HCT116 (cell line): ENCODE measurements around the gene C1QA. TPM values are rescaled to one million over a fixed set of nuclear protein-coding genes. Genes with fewer than 3 reads are reported as not detected.
A peak's percentile ranks its signal among the peaks of the same experiment; 100 is the strongest.
"Not testable (repeated sequence)": the region's sequence is repeated elsewhere in the genome, so short reads cannot be mapped to it uniquely, and the experiment has no call there.

Experiments
- ATAC-seq: fragments of 200-7000 bp; cut with Tn5 transposase; 2 replicates; pipeline ENCODE4 v1.9.1; 2020; ENCODE audit warnings: mild to moderate bottlenecking, moderate library complexity
- BruUV-seq: library from RNA; stranded (reverse); fragments of 400-500 nt; replicated peaks from 2 replicates; lab custom pipeline; 2021; lab: Mats Ljungman, UMichigan
- CTCF ChIA-PET: fragments of 300-600 bp; sonication (Branson Sonifier 250); formaldehyde crosslinking; loops from one replicate; lab custom pipeline; 2021; ENCODE audit warnings: antibody characterized with exemption; lab: Charles Lee
- POLR2A ChIA-PET: fragments of 300-600, 350-600 bp; sonication (Branson Sonifier 250); formaldehyde crosslinking; loops from one replicate; lab custom pipeline; 2021; ENCODE audit warnings: antibody characterized with exemption; lab: Charles Lee
- RAD21 ChIA-PET, 2 experiments: fragments of 300-600 bp; sonication (Branson Sonifier 250); formaldehyde crosslinking; loops; one replicate each; lab custom pipeline; 2023; ENCODE audit warnings: low total read pairs in 2 of 2; ENCODE audit not compliant: uncharacterized antibody in 2 of 2, unreplicated experiment in 2 of 2, low non-redundant PET in 1 of 2; lab: Charles Lee
- DNase-seq: peaks from one replicate; pipeline ENCODE4 v3.0.0-alpha.2; 2010; ENCODE audit warnings: low read depth, low spot score
- H2AFZ ChIP-seq: fragments of 200-600 bp; shearing (Covaris generic), sonication (generic); 2 replicates; pipeline ENCODE4 v1.6.1; 2017; ENCODE audit warnings: low read depth, mixed run types, mixed read lengths, antibody characterized with exemption, low read length; ENCODE audit not compliant: poor library complexity, severe bottlenecking
- H3K27ac ChIP-seq: 2 replicates; pipeline ENCODE4 v1.5.1; 2012; ENCODE audit warnings: low read depth, low read length
- H3K27me3 ChIP-seq: fragments of 200-600 bp; sonication (generic); 2 replicates; pipeline ENCODE4 v1.6.1; 2016; ENCODE audit warnings: mixed run types, low read length, mixed read lengths; ENCODE audit not compliant: insufficient read depth
- H3K36me3 ChIP-seq, 2 experiments: fragments of 200-500 bp in 1 of 2; fragments of 200-600 bp in 1 of 2; sonication (Bioruptor generic) in 1 of 2; sonication (generic) in 1 of 2; 2 replicates each; pipeline versions ENCODE4 v1.5.1 to v1.6.1; 2014 to 2016; ENCODE audit warnings: low read length in 2 of 2, inconsistent platforms in 1 of 2, mixed read lengths in 1 of 2, mixed run types in 1 of 2; ENCODE audit not compliant: insufficient read depth in 2 of 2, control insufficient read depth in 1 of 2
- H3K4me1 ChIP-seq, 2 experiments: fragments of 200-600 bp in 1 of 2; sonication (generic) in 1 of 2; 2 replicates each; pipeline versions ENCODE4 v1.5.1 to v1.6.1; 2012 to 2017; ENCODE audit warnings: low read length in 2 of 2, inconsistent platforms in 1 of 2, mild to moderate bottlenecking in 1 of 2, mixed read lengths in 1 of 2, mixed run types in 1 of 2, moderate library complexity in 1 of 2; ENCODE audit not compliant: insufficient read depth in 2 of 2, control insufficient read depth in 1 of 2
- H3K4me2 ChIP-seq: fragments of 200-600 bp; sonication (generic); 2 replicates; pipeline ENCODE4 v1.6.1; 2017; ENCODE audit warnings: mixed run types, low read length, mixed read lengths
- H3K4me3 ChIP-seq, 2 experiments: fragments of 200-600 bp in 1 of 2; sonication (generic) in 1 of 2; replicated peaks in 1 of 2; 2 replicates each; pipeline ENCODE4 v1.5.1; 2011 to 2016; ENCODE audit warnings: low read length in 2 of 2, control low read depth in 1 of 2, low read depth in 1 of 2, mild to moderate bottlenecking in 1 of 2, mixed read lengths in 1 of 2, mixed run types in 1 of 2
- H3K79me2 ChIP-seq: fragments of 200-600 bp; sonication (generic); 2 replicates; pipeline ENCODE4 v1.6.1; 2017; ENCODE audit warnings: mild to moderate bottlenecking, mixed run types, low read length, moderate library complexity, mixed read lengths; ENCODE audit not compliant: insufficient read depth
- H3K9ac ChIP-seq: fragments of 200-600 bp; sonication (generic); 2 replicates; pipeline ENCODE4 v1.6.1; 2016; ENCODE audit warnings: low read length, mixed read lengths
- H3K9me2 ChIP-seq: fragments of 200-600 bp; sonication (generic), shearing (Covaris generic); 2 replicates; pipeline ENCODE4 v1.6.1; 2017; ENCODE audit warnings: mixed run types, mild to moderate bottlenecking, moderate library complexity; ENCODE audit not compliant: insufficient read depth
- H3K9me3 ChIP-seq, 2 experiments: fragments of 200-500 bp in 1 of 2; fragments of 200-600 bp in 1 of 2; sonication (Bioruptor generic) in 1 of 2; sonication (generic) in 1 of 2; 2 replicates each; pipeline ENCODE4 v1.6.1; 2014 to 2017; ENCODE audit warnings: low read length in 2 of 2, mixed read lengths in 2 of 2, inconsistent platforms in 1 of 2, low read depth in 1 of 2, mild to moderate bottlenecking in 1 of 2, mixed run types in 1 of 2, moderate library complexity in 1 of 2; ENCODE audit not compliant: control insufficient read depth in 1 of 2, insufficient read depth in 1 of 2
- H4K20me1 ChIP-seq: fragments of 200-600 bp; sonication (generic), shearing (Covaris generic); 2 replicates; pipeline ENCODE4 v1.6.1; 2017; ENCODE audit warnings: mixed run types, mild to moderate bottlenecking, moderate library complexity; ENCODE audit not compliant: insufficient read depth
- ATF3 ChIP-seq: IDR thresholded peaks from 2 replicates; pipeline ENCODE4 v1.6.1; 2012
- CEBPB ChIP-seq: IDR thresholded peaks from 2 replicates; pipeline ENCODE4 v1.6.1; 2012; ENCODE audit warnings: low read depth
- EGR1 ChIP-seq: IDR thresholded peaks from 2 replicates; pipeline ENCODE4 v1.6.1; 2012; ENCODE audit warnings: low read depth
- FOSL1 ChIP-seq: IDR thresholded peaks from 2 replicates; pipeline ENCODE4 v1.6.1; 2012; ENCODE audit warnings: low read depth
- MAX ChIP-seq: IDR thresholded peaks from 2 replicates; pipeline ENCODE4 v1.6.1; 2012
- POLR2AphosphoS5 ChIP-seq: IDR thresholded peaks from 2 replicates; pipeline ENCODE4 v1.6.1; 2011; ENCODE audit warnings: mild to moderate bottlenecking, low read depth, low read length, moderate library complexity
- RAD21 ChIP-seq: IDR thresholded peaks from 2 replicates; pipeline ENCODE4 v1.6.1; 2012; ENCODE audit warnings: low read depth, mild to moderate bottlenecking
- SP1 ChIP-seq: IDR thresholded peaks from 2 replicates; pipeline ENCODE4 v1.6.1; 2012; ENCODE audit warnings: low read depth
- ZBTB33 ChIP-seq: IDR thresholded peaks from 2 replicates; pipeline ENCODE4 v1.6.1; 2011; ENCODE audit warnings: mild to moderate bottlenecking, low read length, moderate library complexity; ENCODE audit not compliant: insufficient replicate concordance; ENCODE audit errors: extremely low read depth
- ZNF274 ChIP-seq: fragments of 200-500 bp; sonication (Bioruptor generic); IDR thresholded peaks from 2 replicates; pipeline ENCODE4 v1.6.1; 2014; ENCODE audit warnings: mild to moderate bottlenecking, low read depth, low read length, inconsistent platforms
- intact Hi-C: fragments of 100-400 bp; cut with micrococcal nuclease; formaldehyde crosslinking; loops from 2 replicates; pipeline ENCODE4 v1.10.0; 2022
- total RNA-seq: library from RNA; stranded (reverse); gene quantifications from one replicate; pipeline ENCODE4 v1.2.1, GENCODE V29; 2021; ENCODE audit not compliant: unreplicated experiment

The C1QA gene
- total RNA-seq, 1 experiment from 2014 or later, result 0.91 TPM

- peaks cover 6% of the 10 kb centered on the region; the same call in 1 of the 2 replicates for H3K27me3 ChIP-seq
- no peak overlapping the region for H2AFZ ChIP-seq
- no TSS peak for BruUV-seq
- no peaks in the 10 kb centered on the region for H4K20me1 ChIP-seq
- H3K79me2 ChIP-seq, result no peaks in the 10 kb centered on the region
- peak; percentile 37 for ATAC-seq
- no peak overlapping the region for H3K27ac ChIP-seq
- no peak overlapping the region for H3K9ac ChIP-seq
- no peaks in the 10 kb centered on the region for H3K9me2 ChIP-seq
- intact Hi-C loops, result loop anchor here (1.0 to 2.0 kb wide), 5 partner anchors 30 to 290 kb away; no protein-coding TSS in a partner anchor
- no peaks in the 10 kb centered on the region for H3K4me1 ChIP-seq
- ChIA-PET POLR2A (interaction anchor here (0.8 kb wide), 1 partner anchor 188 kb away, joined by 3 read pairs; no protein-coding TSS in a partner anchor), CTCF (interaction anchor here (0.6 to 5.1 kb wide), 11 partner anchors 10 to 619 kb away, joined by 3 to 67 read pairs (median 5); no protein-coding TSS in a partner anchor), RAD21 (interaction anchor here (0.9 to 1.4 kb wide), 5 partner anchors 187 to 289 kb away, joined by 3 to 6 read pairs (median 5); no protein-coding TSS in a partner anchor)
- no peak overlapping the region for H3K4me3 ChIP-seq
- H3K9me3 ChIP-seq, result no peaks in the 10 kb centered on the region
- TF ChIP-seq ATF3 (no peak), FOSL1 (no peak), SP1 (no peak), ZBTB33 (no peak), RAD21 (no peak), EGR1 (no peak), MAX (no peak), POLR2AphosphoS5 (no peak), CEBPB (no peak), ZNF274 (no peak)
- H3K36me3 ChIP-seq, result no peaks in the 10 kb centered on the region
- DNase-seq, result no peak
- H3K4me2 ChIP-seq, result no peak overlapping the region; the same call in 1 of the 2 replicates
Observed at GRCh38 chr1:22674410-22674749, 38.0 kb downstream of the C1QA start.

GRCh38 chr1:22676151-22676550 lies 39.7 kb downstream of the C1QA start:
- BruUV-seq, H3K4me3 ChIP-seq, intact Hi-C loops, H3K4me1 ChIP-seq, RAD21 ChIA-PET, H3K27me3 ChIP-seq, H3K9ac ChIP-seq, POLR2A ChIA-PET, ATAC-seq, H3K9me3 ChIP-seq, H3K36me3 ChIP-seq, H3K79me2 ChIP-seq, H4K20me1 ChIP-seq, H3K27ac ChIP-seq, DNase-seq, H3K9me2 ChIP-seq, H2AFZ ChIP-seq, H3K4me2 ChIP-seq: not testable (repeated sequence)
- CTCF ChIA-PET, result interaction anchor here (5.1 kb wide), 1 partner anchor 254 kb away, joined by 67 read pairs; no protein-coding TSS in a partner anchor
